Thyroid gland (tissue), 4 donors: ENCODE results near the gene OPTN.

Experiments used
- CTCF ChIP-seq, 6 experiments: fragments of 200-600 bp in 3 of 6; fragments of 450-650 bp in 3 of 6; sonication (generic) in 3 of 6; IDR thresholded peaks; one replicate each; pipeline ENCODE4 v1.5.1; 2016 to 2019; ENCODE audit warnings: antibody characterized with exemption in 6 of 6, mild to moderate bottlenecking in 2 of 6, inconsistent platforms in 1 of 6, moderate library complexity in 1 of 6
- POLR2A ChIP-seq, 2 donors: fragments of 450-650 bp; IDR thresholded peaks; one replicate each; pipeline ENCODE4 v1.6.1; 2017; ENCODE audit warnings: antibody characterized with exemption in 2 of 2, mild to moderate bottlenecking in 2 of 2, moderate library complexity in 1 of 2

GRCh38 chr10:13099144-13099665 is 758 bp upstream of the OPTN start:
- peak in 2 of 6 experiments; percentile 14 to 23 for TF ChIP-seq CTCF (IDR thresholded peaks at IDR 0.05)
- no peak for TF ChIP-seq POLR2A (IDR thresholded peaks at IDR 0.05)
